HG03103 (cell line): Measurements from ENCODE around the gene PEX6.

Source experiments
- ATAC-seq: cut with Tn5 transposase; IDR thresholded peaks from one replicate; pipeline ENCODE4 v1.9.1; 2021; ENCODE audit warnings: low read depth; ENCODE audit not compliant: unreplicated experiment

The PEX6 gene, protein sequence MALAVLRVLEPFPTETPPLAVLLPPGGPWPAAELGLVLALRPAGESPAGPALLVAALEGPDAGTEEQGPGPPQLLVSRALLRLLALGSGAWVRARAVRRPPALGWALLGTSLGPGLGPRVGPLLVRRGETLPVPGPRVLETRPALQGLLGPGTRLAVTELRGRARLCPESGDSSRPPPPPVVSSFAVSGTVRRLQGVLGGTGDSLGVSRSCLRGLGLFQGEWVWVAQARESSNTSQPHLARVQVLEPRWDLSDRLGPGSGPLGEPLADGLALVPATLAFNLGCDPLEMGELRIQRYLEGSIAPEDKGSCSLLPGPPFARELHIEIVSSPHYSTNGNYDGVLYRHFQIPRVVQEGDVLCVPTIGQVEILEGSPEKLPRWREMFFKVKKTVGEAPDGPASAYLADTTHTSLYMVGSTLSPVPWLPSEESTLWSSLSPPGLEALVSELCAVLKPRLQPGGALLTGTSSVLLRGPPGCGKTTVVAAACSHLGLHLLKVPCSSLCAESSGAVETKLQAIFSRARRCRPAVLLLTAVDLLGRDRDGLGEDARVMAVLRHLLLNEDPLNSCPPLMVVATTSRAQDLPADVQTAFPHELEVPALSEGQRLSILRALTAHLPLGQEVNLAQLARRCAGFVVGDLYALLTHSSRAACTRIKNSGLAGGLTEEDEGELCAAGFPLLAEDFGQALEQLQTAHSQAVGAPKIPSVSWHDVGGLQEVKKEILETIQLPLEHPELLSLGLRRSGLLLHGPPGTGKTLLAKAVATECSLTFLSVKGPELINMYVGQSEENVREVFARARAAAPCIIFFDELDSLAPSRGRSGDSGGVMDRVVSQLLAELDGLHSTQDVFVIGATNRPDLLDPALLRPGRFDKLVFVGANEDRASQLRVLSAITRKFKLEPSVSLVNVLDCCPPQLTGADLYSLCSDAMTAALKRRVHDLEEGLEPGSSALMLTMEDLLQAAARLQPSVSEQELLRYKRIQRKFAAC

DNA sequence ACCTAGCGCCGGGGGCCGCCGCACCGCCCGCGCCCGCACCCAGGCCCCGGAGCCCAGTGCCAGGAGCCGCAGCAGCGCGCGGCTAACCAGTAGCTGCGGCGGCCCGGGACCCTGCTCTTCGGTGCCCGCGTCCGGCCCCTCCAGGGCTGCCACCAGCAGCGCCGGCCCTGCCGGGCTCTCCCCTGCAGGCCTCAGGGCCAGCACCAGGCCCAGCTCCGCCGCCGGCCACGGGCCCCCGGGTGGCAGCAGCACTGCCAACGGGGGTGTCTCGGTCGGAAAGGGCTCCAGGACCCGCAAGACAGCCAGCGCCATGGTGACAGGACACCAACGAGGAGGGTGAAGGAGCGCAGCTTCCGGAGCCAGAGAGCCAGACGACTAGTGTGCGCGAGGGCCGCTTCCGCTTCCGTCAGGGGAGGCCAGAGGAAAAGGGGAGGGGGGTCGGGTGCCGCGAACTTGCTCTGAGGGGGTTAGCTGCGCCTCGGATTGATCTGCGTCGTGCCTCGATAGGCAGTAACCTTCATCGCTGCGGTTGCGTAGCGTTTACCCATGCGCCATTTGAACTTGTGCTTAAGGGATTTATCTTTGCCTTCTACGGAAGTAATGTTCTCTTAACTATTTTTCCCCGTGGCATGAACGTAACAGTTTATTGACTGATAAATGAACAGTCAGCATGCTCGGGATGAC is at the start of gene PEX6:
Gene PEX6, minus strand, starts transcription at position 343 of the 684 bp plus-strand sequence. Its CDS starts 31 bp downstream, at position 312.
- ATAC-seq, result peak; percentile 84

DNA sequence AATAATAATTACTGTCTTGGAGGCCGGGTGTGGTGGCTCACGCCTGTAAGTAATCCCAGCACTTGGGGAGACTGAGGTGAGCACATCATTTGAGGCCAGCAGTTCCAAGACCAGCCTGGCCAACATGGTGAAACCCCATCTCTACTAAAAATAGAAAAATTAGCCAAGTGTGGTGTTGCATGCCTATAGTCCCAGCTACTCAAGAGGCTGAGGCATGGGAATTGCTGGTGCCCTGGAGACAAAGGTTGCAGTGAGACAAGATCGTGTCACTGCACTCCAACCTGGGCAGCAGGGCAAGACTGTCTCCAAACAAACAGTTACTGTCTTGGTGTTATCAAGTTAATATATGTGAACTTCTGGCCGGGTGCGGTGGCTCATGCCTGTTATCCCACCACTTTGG is 47.4 kb upstream of the PEX6 start:
- ATAC-seq, result no peak

DNA sequence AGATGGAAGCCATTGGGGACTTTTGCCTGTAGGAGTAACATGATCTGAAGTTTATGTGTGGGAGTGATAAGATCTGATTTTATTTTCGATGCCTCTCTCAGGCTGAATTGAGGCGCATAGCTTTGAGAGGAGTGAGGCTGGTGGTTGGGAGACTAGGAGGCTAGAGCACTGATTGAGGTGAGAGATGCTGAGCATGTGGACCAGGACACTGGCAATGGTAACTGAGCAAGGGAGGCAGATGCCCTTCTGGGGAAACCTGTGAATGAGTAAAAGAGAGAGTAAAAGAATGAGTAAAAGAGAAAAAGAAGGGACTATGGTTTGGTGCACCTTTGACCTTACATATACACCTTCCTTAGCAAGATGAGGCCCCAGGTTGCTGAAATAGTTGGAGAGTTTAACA is 45.5 kb upstream of the PEX6 start:
- ATAC-seq, result no peak

DNA sequence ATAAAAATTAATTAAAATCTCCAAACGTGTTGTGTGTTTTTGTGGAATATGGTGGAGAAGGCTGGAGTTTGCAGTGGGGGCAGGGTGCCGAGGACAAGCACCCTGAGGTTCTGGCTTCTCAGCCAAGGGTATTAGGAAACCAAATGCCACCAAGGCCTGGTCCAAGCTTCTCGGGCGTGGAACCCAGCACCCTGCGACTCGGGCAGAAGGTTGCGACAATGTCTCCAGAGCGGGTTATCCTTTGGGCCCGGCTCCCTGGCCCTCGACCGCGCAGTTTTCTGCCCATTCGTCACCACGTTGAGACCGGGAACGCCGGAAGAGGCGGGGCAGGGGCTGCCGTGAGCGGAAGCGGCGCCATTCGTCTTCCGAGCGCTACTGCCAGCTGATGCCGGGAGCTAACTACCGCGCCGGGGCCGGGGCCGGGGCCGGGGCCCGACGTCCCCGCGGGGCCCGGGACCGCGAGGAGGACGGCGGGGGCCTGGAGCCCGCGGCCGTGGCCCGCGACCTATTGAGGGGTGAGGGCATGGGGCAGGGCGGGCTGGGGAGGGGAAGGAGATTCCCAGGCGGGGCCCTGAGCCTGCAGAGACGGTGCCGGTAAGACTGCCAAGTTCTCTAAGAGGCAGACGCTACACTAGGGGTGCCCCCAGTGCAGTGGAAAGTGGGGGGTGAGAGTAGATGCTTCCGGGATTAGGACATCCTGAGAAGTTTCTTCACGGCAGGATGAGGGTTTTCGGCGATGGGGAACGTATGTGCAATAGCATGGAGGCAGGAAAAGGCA is 42.5 kb upstream of the PEX6 start, which contains the start of gene RRP36:
Gene RRP36, plus strand, starts transcription at position 354 of the 778 bp plus-strand sequence. Its CDS starts 32 bp downstream, at position 386.
- ATAC-seq, result peak; percentile 74

DNA sequence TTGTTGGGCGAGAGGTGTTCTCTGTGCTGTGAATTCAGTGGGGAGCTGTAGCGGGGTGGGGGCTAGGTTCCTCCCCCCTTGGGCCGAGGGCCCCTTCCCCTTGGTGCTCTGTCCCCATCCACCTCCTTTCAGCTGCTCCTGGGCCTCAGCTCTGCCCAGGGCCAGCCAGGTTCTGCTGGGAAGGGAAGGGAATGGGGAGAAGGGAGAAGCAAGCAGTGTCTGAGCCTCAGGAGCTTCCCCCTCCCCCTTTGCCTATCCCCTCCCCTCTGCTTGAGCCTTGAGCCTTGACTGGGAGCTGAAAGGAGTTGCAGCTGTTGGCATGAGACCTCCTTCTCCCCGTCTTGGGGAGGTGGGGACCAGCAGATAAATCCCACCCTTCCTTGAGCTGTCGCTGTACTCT is 41.9 kb upstream of the PEX6 start:
- ATAC-seq, result no peak

DNA sequence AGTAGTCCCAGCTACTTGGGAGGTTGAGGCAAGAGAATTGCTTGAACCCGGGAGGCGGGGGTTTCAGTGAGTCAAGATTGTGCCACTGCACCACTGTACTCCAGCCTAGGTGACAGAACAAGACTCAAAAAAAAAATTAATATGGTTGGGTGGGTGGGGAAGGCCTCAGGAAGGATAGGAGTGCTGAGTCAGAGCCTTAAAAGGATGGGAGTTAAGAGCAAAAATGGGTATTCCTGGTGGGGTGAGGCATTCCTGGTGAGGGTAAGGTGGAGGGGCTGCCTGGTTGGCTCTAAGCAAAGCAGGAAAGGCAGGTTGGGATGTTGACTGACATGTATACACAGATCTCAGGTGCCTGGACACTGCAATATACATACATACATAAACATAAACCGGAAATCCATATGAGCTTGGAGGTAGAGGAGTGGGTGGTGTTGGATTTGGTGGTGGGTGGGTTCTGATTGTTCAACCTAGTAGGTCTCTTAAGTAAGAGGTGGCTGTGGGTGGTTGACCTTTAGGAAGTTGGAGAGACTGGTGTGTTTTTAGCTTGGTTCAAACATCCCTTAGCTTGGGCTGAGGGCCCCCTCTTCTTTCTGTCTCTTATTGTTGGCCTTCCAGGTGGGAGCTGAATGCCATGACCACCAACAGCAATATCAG is 41.2 kb upstream of the PEX6 start:
- no peak for ATAC-seq

DNA sequence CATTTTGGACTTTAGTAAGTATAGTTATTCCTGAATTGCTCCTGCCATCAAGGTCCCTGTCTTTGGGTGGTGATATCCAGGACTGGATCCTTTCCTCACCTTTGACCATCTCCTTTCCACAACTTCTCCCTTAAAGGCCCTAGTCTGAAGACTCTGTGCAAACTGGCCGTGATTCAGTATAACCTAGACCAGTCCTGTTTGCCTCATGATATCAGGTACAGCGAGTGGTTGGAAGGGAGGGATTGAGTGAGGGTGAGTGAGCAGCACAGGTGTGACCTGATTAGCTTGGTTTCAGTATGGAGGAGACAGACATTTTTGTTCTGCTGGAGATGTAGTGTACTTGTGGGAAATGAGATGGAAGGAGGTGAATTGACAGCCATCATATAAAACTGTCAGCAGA is 40.2 kb upstream of the PEX6 start:
- ATAC-seq, result no peak

DNA sequence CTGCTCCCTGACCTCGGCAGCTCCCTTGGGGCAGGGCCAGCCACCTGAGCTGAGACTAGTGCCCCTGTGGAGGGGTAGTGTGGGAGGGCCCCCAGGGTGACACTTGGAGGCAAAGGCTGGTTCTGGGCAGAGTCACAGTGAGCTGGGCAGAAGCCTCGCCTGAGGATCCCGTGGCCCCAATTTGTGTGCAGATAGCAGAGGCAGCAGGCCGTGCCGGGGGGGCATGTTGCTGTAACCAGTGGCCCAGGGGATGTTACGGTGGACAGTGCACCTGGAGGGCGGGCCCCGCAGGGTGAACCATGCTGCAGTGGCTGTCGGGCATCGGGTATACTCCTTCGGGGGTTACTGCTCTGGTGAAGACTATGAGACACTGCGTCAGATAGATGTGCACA is 38.0 kb upstream of the PEX6 start:
- ATAC-seq, result no peak

DNA sequence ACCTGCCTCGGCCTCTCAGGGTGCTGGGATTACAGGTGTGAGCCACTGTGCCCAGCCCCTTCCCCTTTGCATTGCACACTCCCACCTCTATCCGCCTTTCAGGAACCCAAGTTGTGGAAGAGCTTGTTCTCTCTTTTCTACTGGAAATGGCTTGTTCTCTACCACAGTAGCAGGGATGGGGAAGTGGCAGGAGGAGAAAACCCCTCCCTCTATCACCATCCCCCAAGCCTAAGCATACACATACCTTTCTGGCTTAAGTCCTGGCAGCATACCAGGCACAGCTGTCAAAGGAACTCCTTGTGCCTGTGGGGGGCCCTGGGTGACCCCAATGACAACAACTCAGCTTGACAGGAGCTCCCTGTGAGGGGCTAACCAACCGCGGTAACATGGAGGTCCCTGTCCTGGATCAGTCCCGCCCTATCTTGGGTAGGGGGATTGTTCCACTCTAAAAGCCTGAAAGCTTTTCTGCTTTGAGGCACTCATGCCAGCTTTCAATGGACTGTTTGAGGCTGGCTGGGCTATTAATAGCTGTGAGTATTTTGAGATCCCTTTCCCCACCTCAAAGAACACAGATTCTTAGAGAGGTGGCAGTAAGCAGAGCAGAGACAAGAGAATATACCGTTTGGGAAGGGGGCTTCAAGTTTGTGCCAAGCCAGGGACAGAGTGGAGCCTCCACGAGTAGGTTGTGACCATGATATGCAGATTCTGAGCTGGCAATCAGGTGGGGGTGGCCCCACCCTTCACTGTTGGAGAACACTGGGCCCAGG is 37.4 kb upstream of the PEX6 start:
- no peak for ATAC-seq

DNA sequence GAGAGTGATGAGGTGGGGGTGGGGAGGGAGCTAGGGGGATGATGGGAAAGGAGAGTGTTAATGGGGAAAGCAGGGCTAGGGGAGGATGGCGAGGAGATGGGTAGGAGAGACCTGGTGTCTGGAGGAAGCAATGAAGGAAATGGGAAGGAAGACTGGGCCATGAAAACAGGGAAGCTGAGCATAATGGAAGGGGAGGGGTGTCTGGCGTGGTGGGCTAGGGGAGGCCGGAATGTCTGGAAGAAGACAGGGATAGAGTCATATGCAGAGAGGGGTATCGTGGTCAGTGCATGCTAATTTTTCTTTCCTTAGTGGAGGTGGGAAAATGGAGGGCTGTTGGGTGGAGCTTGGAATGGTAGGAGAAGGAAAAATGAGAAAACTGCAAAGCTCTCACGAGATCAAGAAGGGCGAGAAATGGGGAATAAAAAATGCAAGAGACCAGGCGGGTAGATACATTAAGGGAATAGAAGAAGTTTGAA is 35.5 kb upstream of the PEX6 start:
- no peak for ATAC-seq

DNA sequence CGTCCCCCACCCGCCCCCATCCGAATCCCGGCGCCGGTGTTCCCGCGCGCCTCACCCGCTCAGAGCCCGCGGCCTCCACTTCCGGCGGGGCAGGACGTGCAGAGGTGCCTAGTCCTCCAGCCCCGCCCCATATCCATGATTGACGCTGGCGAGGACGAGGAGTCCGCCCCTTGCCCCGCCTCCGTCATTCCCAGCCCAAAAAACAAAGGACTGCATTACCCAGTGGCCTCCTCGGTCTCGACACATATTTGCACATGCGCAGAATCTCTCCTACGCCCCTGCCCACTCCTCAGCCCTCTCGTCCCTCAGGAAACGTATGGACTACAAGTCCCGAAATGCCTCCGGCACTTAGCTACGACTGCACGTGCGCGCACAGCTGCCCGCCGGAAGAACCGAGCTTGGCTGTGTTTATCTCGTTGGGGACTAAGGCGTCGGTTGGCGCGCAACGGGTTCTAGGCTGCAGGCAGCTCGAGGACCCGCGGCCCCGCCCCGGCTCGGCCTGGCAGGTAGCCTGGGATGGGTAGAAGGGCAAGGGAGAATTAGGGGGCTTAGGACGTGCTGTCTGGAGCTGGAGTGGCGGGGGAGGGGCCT is 35.0 kb upstream of the PEX6 start, which contains the start of the genes KLHDC3 and MEA1:
Gene KLHDC3, plus strand, starts transcription at position 407 of the 591 bp plus-strand sequence. CDS start 2,944 bp downstream, outside the sequence.
Gene MEA1, minus strand, starts transcription at position 104 of the 591 bp plus-strand sequence. CDS start 133 bp downstream, outside the sequence.
- ATAC-seq, result peak; percentile 79

DNA sequence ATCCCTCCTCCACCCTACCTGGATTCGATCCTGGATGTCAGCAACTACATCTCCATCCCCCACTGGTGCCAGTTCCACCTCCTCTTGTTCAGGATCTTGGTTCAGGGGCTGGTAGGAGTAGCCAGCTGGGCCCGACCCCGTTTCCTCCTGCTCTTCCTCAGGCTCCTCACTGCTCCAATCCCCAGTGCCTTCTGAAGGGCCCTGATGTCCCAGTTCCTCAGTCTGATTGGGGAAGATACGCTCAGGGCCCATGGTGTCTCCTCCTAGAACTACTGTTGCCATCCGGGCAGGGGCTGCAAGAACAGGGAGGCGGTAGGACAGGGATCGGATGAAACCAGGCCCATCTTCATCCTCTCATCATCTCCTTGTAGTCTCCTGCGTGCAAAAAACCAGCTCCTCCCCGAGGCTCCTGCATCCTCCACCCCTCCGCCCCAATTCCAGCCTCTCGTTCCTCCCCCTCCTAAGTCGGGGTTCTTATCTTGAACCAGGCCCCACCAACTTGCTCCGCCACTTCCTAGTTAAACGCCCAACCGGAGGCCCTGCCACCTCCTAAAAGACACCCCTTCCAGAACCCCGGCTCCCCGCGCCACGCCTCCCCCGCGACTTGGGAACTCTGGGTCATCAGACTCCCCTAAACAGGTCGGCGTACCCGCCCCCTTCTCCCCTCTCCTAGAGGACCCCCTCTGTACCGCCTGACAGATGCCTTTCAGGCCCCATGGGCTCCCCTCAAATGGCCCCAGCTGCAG is 34.3 kb upstream of the PEX6 start:
- ATAC-seq, result peak; percentile 14

DNA sequence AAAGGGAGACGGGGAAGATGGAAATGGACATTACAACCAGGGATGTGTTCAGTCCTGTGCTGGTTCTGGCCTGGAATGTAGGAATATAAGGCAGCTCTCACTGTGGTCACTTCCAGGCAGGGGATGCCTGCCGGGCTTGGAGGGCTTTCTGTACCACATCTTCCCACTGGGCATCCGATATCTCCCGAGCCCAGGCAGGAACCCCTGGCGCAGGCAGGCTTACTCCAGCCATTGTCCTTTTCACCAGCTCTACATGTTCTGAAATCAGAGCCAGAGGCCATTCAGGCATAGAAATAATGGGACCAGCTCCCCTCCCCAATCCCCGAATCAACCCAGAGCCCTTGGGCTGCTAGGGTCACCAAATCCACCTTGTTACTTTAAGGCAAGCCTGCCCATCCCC is 33.4 kb upstream of the PEX6 start:
- ATAC-seq, result no peak

DNA sequence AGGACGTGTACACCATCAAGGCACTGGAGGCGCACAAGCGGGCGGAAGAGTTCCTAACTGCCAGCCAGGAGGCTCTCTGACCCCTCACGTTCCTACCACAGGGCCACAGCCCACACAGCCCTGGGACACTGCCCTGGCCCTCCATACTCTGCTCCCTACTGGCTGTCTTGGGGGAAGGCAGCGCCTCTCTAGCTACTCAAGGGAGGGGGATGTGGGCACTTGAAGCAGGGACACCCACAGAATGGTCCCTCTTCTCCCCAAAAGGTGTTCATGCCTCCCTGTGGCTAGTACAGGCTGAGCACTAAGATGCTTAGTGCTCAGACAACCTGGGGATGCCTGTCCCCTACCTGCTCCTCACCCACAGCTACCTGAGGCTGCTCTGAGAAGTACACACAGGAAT is 32.2 kb upstream of the PEX6 start:
- no peak for ATAC-seq

DNA sequence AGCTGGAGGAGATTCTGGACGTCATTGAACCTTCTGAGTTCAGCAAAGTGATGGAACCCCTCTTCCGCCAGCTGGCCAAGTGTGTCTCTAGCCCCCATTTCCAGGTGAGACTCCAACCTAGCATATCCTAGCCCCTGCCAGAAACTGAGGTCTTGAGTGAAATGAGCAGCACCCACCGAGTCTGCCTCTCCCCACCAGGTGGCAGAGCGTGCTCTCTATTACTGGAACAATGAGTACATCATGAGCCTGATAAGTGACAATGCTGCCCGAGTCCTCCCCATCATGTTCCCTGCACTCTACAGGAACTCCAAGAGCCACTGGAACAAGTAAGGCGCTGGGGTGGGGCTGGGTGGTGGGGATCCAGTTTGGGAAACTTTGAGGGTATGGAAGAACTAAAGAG is 30.1 kb upstream of the PEX6 start:
- no peak for ATAC-seq

DNA sequence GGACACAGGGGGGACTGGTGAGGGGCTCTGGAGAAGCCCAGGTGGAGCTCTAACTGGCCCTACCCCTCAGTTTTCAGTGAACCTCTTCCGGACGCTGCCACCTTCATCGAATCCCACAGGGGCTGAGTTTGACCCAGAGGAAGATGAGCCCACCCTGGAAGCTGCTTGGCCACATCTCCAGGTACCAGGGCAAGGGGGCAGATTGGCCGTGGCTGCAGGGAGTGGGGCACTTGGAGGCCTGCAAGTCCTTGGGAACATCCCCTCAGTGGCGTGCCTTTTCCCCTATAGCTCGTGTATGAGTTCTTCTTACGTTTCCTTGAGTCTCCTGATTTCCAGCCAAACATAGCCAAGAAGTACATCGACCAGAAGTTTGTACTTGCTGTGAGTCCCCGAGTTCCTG is 28.1 kb upstream of the PEX6 start:
- ATAC-seq, result no peak

DNA sequence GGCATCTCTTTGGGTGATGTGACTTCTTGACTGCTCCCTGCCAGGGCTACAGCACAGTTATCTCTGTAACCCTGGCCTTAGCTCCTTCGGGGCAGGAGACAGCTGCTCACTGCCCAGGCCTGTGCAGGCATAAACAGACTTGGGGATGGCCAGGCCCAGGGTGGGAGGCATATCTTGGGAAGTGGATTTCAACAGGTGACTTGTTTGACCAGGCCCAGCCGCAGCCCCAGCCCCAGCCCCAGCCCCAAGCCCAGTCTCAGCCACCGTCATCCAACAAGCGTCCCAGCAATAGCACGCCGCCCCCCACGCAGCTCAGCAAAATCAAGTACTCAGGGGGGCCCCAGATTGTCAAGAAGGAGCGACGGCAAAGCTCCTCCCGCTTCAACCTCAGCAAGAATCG is 27.3 kb upstream of the PEX6 start:
- no peak for ATAC-seq
